ENCODE data around the gene CDIP1. TPM values are rescaled to one million over a fixed set of nuclear protein-coding genes. Genes with fewer than 3 reads are reported as not detected.

CDIP1 gene
- total and polyA plus RNA-seq, 2 experiments from 2014 or later = 39.2 to 57.6 TPM

GRCh38 chr16:4471869-4472268, 66.7 kb downstream of the CDIP1 start:
- no peak overlapping the region for H3K4me3 ChIP-seq
- no peaks in the 10 kb centered on the region for H3K9me2 ChIP-seq (ENCODE audit: insufficient read depth)
- Mint-ChIP-seq H3K27ac (no peak overlapping the region), H3K9me3 (peaks cover 18% of the 10 kb centered on the region), H3K4me1 (peaks cover 8% of the 10 kb centered on the region), H3K4me3 (no peak overlapping the region), H3K27me3 (ENCODE audit: insufficient read depth, low read depth, poor library complexity) (peaks cover 20% of the 10 kb centered on the region), H3K36me3 (ENCODE audit: low read depth) (peaks cover 43% of the 10 kb centered on the region)
- peaks cover 16% of the 10 kb centered on the region; the same call in 1 of the 2 replicates for H3K36me3 ChIP-seq (ENCODE audit: insufficient read depth)
- no peak overlapping the region for H3K4me2 ChIP-seq
- peaks cover 18% of the 10 kb centered on the region for H3K79me2 ChIP-seq (replicated peaks; ENCODE audit: insufficient read depth)
- TF ChIP-seq ETS1 (IDR thresholded peaks at IDR 0.05) (no peak), NANOG (IDR thresholded peaks at IDR 0.05; ENCODE audit: borderline replicate concordance) (no peak), REST (IDR thresholded peaks at IDR 0.05; ENCODE audit: unreplicated experiment) (no peak), EZH2phosphoT487 (IDR thresholded peaks at IDR 0.05; ENCODE audit: unreplicated experiment) (no peak), ZNF331 (CRISPR knock-in tag; IDR thresholded peaks at IDR 0.05; ENCODE audit: low read depth) (no peak), ZNF114 (CRISPR knock-in tag; IDR thresholded peaks at IDR 0.05) (no peak), CREB1 (CRISPR knock-in tag; IDR thresholded peaks at IDR 0.05; ENCODE audit: low read depth) (no peak), EZH2 (IDR thresholded peaks at IDR 0.05; ENCODE audit: low read depth, unreplicated experiment) (no peak), CTCF (conservative IDR thresholded peaks at IDR 0.05; ENCODE audit: low read depth in 2 of 2) (no peak), ZNF462 (CRISPR knock-in tag; IDR thresholded peaks at IDR 0.05) (no peak), JUNB (IDR thresholded peaks at IDR 0.05; ENCODE audit: unreplicated experiment) (no peak), STAT1 (IDR thresholded peaks at IDR 0.05; ENCODE audit: unreplicated experiment) (no peak), POLR2AphosphoS5 (IDR thresholded peaks at IDR 0.05; ENCODE audit: low read depth) (no peak)
- H2AFZ ChIP-seq = no peak overlapping the region
- H3F3A ChIP-seq (replicated peaks; ENCODE audit: low read depth) = peaks cover 15% of the 10 kb centered on the region
- DNase-seq (ENCODE audit: low spot score) (no peak), ATAC-seq (no peak)
- peaks cover 6% of the 10 kb centered on the region for H3K4me1 ChIP-seq (ENCODE audit: insufficient read depth)
- no peaks in the 10 kb centered on the region for H4K20me1 ChIP-seq (replicated peaks; ENCODE audit: insufficient read depth)
- peaks cover 13% of the 10 kb centered on the region for H3K27me3 ChIP-seq (ENCODE audit: insufficient read depth)
- no peak overlapping the region for H3K27ac ChIP-seq (ENCODE audit: low read depth)
